ENCODE measurements around the gene ADCY5. TPM values are rescaled to one million over a fixed set of nuclear protein-coding genes. Genes with fewer than 3 reads are reported as not detected.

ADCY5 gene
- total RNA-seq, 1 experiment from 2014 or later: 0.49 TPM

GRCh38 chr3:123423031-123423430, 25.9 kb downstream of the ADCY5 start:
- H3K79me2 ChIP-seq (ENCODE audit: insufficient read depth, low read length): no peaks in the 10 kb centered on the region
- ChIA-PET CTCF (no interaction called here), RAD21 (ENCODE audit: low non-redundant PET in 1 of 2, low total read pairs in 2 of 2, uncharacterized antibody in 2 of 2, unreplicated experiment in 2 of 2) (no interaction called here), POLR2A (no interaction called here)
- H3K4me1 ChIP-seq (ENCODE audit: control insufficient read depth in 1 of 2, insufficient read depth in 2 of 2, low read length in 2 of 2): no peaks in the 10 kb centered on the region
- no TSS peak for BruUV-seq (replicated peaks)
- no peak overlapping the region for H3K9ac ChIP-seq (ENCODE audit: low read length)
- no peaks in the 10 kb centered on the region for H3K9me3 ChIP-seq (ENCODE audit: control insufficient read depth in 1 of 2, insufficient read depth in 1 of 2, low read depth in 1 of 2, low read length in 2 of 2)
- no peak overlapping the region for H2AFZ ChIP-seq (ENCODE audit: low read depth, low read length, poor library complexity, severe bottlenecking)
- no peak overlapping the region for H3K27ac ChIP-seq (ENCODE audit: low read depth, low read length)
- H4K20me1 ChIP-seq (ENCODE audit: insufficient read depth): no peaks in the 10 kb centered on the region
- H3K9me2 ChIP-seq (ENCODE audit: insufficient read depth): no peaks in the 10 kb centered on the region
- no peak overlapping the region for H3K4me3 ChIP-seq (replicated peaks in 1 of 2; ENCODE audit: low read depth in 1 of 2, low read length in 2 of 2)
- ATAC-seq (no peak), DNase-seq (ENCODE audit: low read depth, low spot score) (no peak)
- TF ChIP-seq EGR1 (IDR thresholded peaks at IDR 0.05; ENCODE audit: low read depth): no peak
- no peak for TF ChIP-seq YY1 (IDR thresholded peaks at IDR 0.05; ENCODE audit: extremely low read depth, insufficient replicate concordance, low read depth, low read length)
- TF ChIP-seq TCF7L2 (IDR thresholded peaks at IDR 0.05; ENCODE audit: borderline replicate concordance, extremely low read depth, insufficient read depth, insufficient read length): no peak
- TF ChIP-seq SP1 (IDR thresholded peaks at IDR 0.05; ENCODE audit: low read depth): no peak
- TF ChIP-seq SRF (IDR thresholded peaks at IDR 0.05; ENCODE audit: low read depth): no peak
- TF ChIP-seq ZBTB33 (IDR thresholded peaks at IDR 0.05; ENCODE audit: extremely low read depth, insufficient replicate concordance, low read length): no peak
- no peak for TF ChIP-seq ZFX (IDR thresholded peaks at IDR 0.05)
- no peak for TF ChIP-seq POLR2A (IDR thresholded peaks at IDR 0.05; ENCODE audit: borderline replicate concordance, extremely low read depth, insufficient read depth, insufficient read length)
- TF ChIP-seq ELF1 (IDR thresholded peaks at IDR 0.05; ENCODE audit: borderline replicate concordance, low read depth): no peak
- TF ChIP-seq RAD21 (IDR thresholded peaks at IDR 0.05; ENCODE audit: low read depth): no peak
- TF ChIP-seq CEBPB (IDR thresholded peaks at IDR 0.05; ENCODE audit: low read depth): no peak
- TF ChIP-seq FOSL1 (IDR thresholded peaks at IDR 0.05; ENCODE audit: low read depth): no peak
- no peak for TF ChIP-seq ATF3 (IDR thresholded peaks at IDR 0.05)
- no peak for TF ChIP-seq EZH2phosphoT487 (IDR thresholded peaks at IDR 0.05; ENCODE audit: borderline replicate concordance)
- TF ChIP-seq JUND (IDR thresholded peaks at IDR 0.05): no peak
- no peak overlapping the region for H3K4me2 ChIP-seq (ENCODE audit: low read length)
- intact Hi-C loops (cut with micrococcal nuclease): no loop called here
- H3K27me3 ChIP-seq (ENCODE audit: insufficient read depth, low read length): peaks cover 15% of the 10 kb centered on the region
- no peaks in the 10 kb centered on the region for H3K36me3 ChIP-seq (ENCODE audit: control insufficient read depth in 1 of 2, insufficient read depth in 2 of 2, low read length in 2 of 2)
